Astrocyte (in vitro differentiated cells and primary cell): ENCODE results near the gene ELMOD1. TPM values are rescaled to one million over a fixed set of nuclear protein-coding genes. Genes with fewer than 3 reads are reported as not detected.

Experiments
- DNase-seq: peaks from one replicate; pipeline ENCODE4 v3.0.0-alpha.2; 2010; ENCODE audit warnings: low read depth
- FAIRE-seq: peaks from 2 replicates; lab custom pipeline; 2011; peaks lifted over from hg19 to GRCh38; lab: Jason Lieb, UNC
- H2AFZ ChIP-seq: 2 replicates; pipeline ENCODE4 v1.6.0; 2012; ENCODE audit warnings: low read depth, low read length, inconsistent platforms
- H3K27ac ChIP-seq: 2 replicates; pipeline ENCODE4 v1.5.1; 2011; ENCODE audit warnings: low read depth, low read length, inconsistent platforms
- H3K27me3 ChIP-seq: 2 replicates; pipeline ENCODE4 v1.6.0; 2011; ENCODE audit warnings: low read length, inconsistent platforms; ENCODE audit not compliant: insufficient read depth
- H3K36me3 ChIP-seq: 2 replicates; pipeline ENCODE4 v1.5.1; 2011; ENCODE audit warnings: low read length, inconsistent platforms; ENCODE audit not compliant: insufficient read depth
- H3K4me1 ChIP-seq: 2 replicates; pipeline ENCODE4 v1.5.1; 2011; ENCODE audit warnings: low read length, inconsistent platforms; ENCODE audit not compliant: insufficient read depth
- H3K4me2 ChIP-seq: 2 replicates; pipeline ENCODE4 v1.6.0; 2012; ENCODE audit warnings: low read length, inconsistent platforms
- H3K4me3 ChIP-seq: 2 replicates; pipeline ENCODE4 v1.5.1; 2011; ENCODE audit warnings: low read depth, mild to moderate bottlenecking, low read length, inconsistent platforms; ENCODE audit not compliant: insufficient read depth
- H3K79me2 ChIP-seq: 2 replicates; pipeline ENCODE4 v1.6.0; 2012; ENCODE audit warnings: mild to moderate bottlenecking, low read length, inconsistent platforms; ENCODE audit not compliant: insufficient read depth
- H3K9ac ChIP-seq: 2 replicates; pipeline ENCODE4 v1.6.0; 2012; ENCODE audit warnings: mild to moderate bottlenecking, low read length, inconsistent platforms
- H3K9me3 ChIP-seq: 2 replicates; pipeline ENCODE4 v1.5.1; 2012; ENCODE audit warnings: low read depth, mild to moderate bottlenecking, low read length, inconsistent platforms; ENCODE audit not compliant: insufficient read depth
- H4K20me1 ChIP-seq: 2 replicates; pipeline ENCODE4 v1.6.0; 2012; ENCODE audit warnings: low read length, inconsistent platforms; ENCODE audit not compliant: insufficient read depth
- H3K27ac Mint-ChIP-seq: one replicate; pipeline ENCODE4 v1.8.0; 2021; ENCODE audit warnings: mild to moderate bottlenecking, mixed read lengths; ENCODE audit not compliant: unreplicated experiment
- H3K27me3 Mint-ChIP-seq: one replicate; pipeline ENCODE4 v1.8.0; 2021; ENCODE audit warnings: low read depth, mixed read lengths; ENCODE audit not compliant: unreplicated experiment
- H3K36me3 Mint-ChIP-seq: one replicate; pipeline ENCODE4 v1.8.0; 2021; ENCODE audit warnings: low read depth, mixed read lengths; ENCODE audit not compliant: unreplicated experiment
- H3K4me1 Mint-ChIP-seq: one replicate; pipeline ENCODE4 v1.8.0; 2021; ENCODE audit warnings: low read depth, mixed read lengths; ENCODE audit not compliant: unreplicated experiment
- H3K4me3 Mint-ChIP-seq: one replicate; pipeline ENCODE4 v1.8.0; 2021; ENCODE audit warnings: mild to moderate bottlenecking, moderate library complexity, mixed read lengths; ENCODE audit not compliant: unreplicated experiment
- H3K9me3 Mint-ChIP-seq: one replicate; pipeline ENCODE4 v1.8.0; 2021; ENCODE audit warnings: mild to moderate bottlenecking, mixed read lengths; ENCODE audit not compliant: unreplicated experiment
- EZH2 ChIP-seq: IDR thresholded peaks from 2 replicates; pipeline ENCODE4 v1.6.1; 2012; ENCODE audit warnings: mild to moderate bottlenecking, low read length, inconsistent platforms; ENCODE audit not compliant: insufficient read depth
- total RNA-seq: library from RNA; stranded (reverse); gene quantifications from 2 replicates; pipeline ENCODE4 v1.2.1, GENCODE V29; 2021
- TF ChIP-seq, protein P1 (sequence below): IDR thresholded peaks from 2 replicates; pipeline ENCODE4 v1.5.1; 2011; ENCODE audit warnings: low read depth, mild to moderate bottlenecking, inconsistent platforms, low read length, moderate library complexity; ENCODE audit not compliant: insufficient read depth

Gene ELMOD1
- total RNA-seq, 1 donor from 2014 or later: 0.52 TPM

DNA sequence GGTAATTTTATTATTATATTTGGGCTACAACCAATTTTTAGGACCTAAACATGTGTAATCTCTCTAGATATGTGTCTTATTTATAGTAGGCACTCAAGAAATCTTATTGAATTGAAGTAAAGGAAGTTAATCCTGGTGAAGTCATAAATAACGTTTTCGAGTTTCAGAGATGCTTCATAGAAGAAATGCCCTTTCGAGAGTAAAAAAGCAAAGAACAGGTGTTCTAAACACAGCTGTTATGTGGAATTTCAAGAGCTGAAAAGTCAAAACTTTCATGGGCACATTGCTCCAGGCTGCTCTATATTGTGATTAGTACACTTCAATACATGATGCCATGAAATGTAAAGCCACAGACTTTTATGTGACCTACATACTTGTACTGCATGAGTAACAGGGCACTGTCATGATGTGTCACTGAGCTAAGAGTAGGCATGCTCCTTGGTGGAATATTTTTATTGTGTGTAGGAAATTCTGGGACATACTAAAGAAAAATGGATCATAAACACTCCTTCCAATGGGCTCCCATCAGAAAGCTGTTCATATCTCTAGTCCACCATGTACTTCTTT lies 7.2 kb upstream of the ELMOD1 start:
- H3K79me2 ChIP-seq: no peaks in the 10 kb centered on the region
- no peak overlapping the region for H2AFZ ChIP-seq
- H4K20me1 ChIP-seq: no peaks in the 10 kb centered on the region
- no peak overlapping the region for H3K4me3 Mint-ChIP-seq
- H3K36me3 Mint-ChIP-seq: peaks cover 2% of the 10 kb centered on the region
- H3K9me3 ChIP-seq: no peaks in the 10 kb centered on the region
- no peaks in the 10 kb centered on the region for H3K4me1 ChIP-seq
- H3K27me3 Mint-ChIP-seq: peaks cover 30% of the 10 kb centered on the region
- DNase-seq (no peak), FAIRE-seq (peak; percentile 23)
- H3K9ac ChIP-seq: no peak overlapping the region
- no peak overlapping the region for H3K27ac ChIP-seq
- no peaks in the 10 kb centered on the region for H3K27me3 ChIP-seq
- no peak for TF ChIP-seq EZH2
- TF ChIP-seq, protein P1, sequence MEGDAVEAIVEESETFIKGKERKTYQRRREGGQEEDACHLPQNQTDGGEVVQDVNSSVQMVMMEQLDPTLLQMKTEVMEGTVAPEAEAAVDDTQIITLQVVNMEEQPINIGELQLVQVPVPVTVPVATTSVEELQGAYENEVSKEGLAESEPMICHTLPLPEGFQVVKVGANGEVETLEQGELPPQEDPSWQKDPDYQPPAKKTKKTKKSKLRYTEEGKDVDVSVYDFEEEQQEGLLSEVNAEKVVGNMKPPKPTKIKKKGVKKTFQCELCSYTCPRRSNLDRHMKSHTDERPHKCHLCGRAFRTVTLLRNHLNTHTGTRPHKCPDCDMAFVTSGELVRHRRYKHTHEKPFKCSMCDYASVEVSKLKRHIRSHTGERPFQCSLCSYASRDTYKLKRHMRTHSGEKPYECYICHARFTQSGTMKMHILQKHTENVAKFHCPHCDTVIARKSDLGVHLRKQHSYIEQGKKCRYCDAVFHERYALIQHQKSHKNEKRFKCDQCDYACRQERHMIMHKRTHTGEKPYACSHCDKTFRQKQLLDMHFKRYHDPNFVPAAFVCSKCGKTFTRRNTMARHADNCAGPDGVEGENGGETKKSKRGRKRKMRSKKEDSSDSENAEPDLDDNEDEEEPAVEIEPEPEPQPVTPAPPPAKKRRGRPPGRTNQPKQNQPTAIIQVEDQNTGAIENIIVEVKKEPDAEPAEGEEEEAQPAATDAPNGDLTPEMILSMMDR: no peak
- no peak overlapping the region for H3K4me2 ChIP-seq
- H3K9me3 Mint-ChIP-seq: no peaks in the 10 kb centered on the region
- H3K27ac Mint-ChIP-seq: no peak overlapping the region
- no peaks in the 10 kb centered on the region for H3K4me1 Mint-ChIP-seq
- no peaks in the 10 kb centered on the region for H3K36me3 ChIP-seq
- no peak overlapping the region for H3K4me3 ChIP-seq

- no peak overlapping the region for H2AFZ ChIP-seq
- no peaks in the 10 kb centered on the region for H3K9me3 ChIP-seq
- TF ChIP-seq, protein P1: no peak
- TF ChIP-seq EZH2: no peak
- Mint-ChIP-seq H3K36me3 (peaks cover 2% of the 10 kb centered on the region), H3K4me1 (no peaks in the 10 kb centered on the region), H3K9me3 (no peaks in the 10 kb centered on the region), H3K4me3 (no peak overlapping the region), H3K27ac (no peak overlapping the region), H3K27me3 (peaks cover 56% of the 10 kb centered on the region)
- H3K9ac ChIP-seq: no peak overlapping the region
- no peaks in the 10 kb centered on the region for H4K20me1 ChIP-seq
- H3K4me1 ChIP-seq: peaks cover 13% of the 10 kb centered on the region
- peaks cover 27% of the 10 kb centered on the region for H3K27me3 ChIP-seq
- H3K4me2 ChIP-seq: no peak overlapping the region
- H3K27ac ChIP-seq: no peak overlapping the region
- no peaks in the 10 kb centered on the region for H3K36me3 ChIP-seq
- DNase-seq (peak; percentile 64), FAIRE-seq (peak; percentile 76)
- no peak overlapping the region for H3K4me3 ChIP-seq
- no peaks in the 10 kb centered on the region for H3K79me2 ChIP-seq
Measured at GRCh38 chr11:107587306-107587979, 3.5 kb upstream of the ELMOD1 start.
